GM19467 (cell line): ENCODE results near the gene ACVR2A.

Experiments
- ATAC-seq: cut with Tn5 transposase; IDR thresholded peaks from one replicate; pipeline ENCODE4 v1.9.1; 2021; ENCODE audit warnings: mild to moderate bottlenecking, moderate library complexity; ENCODE audit not compliant: unreplicated experiment

ACVR2A gene

DNA sequence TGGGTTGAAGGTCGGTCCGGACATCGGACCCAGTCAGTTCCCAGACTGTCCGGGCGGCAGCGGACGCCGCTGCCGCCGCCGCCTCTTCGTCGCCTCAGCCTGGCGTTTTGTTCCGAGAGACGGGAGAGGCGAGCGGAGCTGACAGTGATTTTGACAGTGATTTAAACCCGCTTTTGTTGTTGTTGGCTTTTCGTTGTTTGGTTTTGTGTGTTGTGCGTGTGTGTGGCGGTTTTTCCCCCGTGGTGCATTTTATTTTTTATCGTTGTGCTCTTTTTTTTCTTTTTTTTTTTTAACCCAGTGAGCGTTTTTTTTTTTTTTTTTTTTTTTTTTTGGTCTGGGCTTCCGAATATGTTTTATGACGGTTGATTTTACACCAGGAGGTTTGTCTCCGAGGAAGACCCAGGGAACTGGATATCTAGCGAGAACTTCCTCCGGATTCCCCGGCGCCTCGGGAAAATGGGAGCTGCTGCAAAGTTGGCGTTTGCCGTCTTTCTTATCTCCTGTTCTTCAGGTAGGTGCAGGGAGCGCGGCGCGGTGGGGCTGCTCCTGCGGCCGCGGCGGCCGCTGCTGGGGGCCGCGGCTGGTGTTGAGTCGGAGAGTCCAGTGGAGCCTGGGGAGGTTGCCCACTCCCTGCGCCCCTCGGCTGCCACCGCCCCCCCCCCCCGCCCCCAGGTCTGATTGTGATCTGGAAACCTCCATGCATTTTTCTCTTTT lies at the start of gene ACVR2A:
Gene ACVR2A (plus strand): TSS at position 333 of the 714 bp plus-strand sequence. CDS start 124 bp downstream, at position 457.
- peak; percentile 31 for ATAC-seq

DNA sequence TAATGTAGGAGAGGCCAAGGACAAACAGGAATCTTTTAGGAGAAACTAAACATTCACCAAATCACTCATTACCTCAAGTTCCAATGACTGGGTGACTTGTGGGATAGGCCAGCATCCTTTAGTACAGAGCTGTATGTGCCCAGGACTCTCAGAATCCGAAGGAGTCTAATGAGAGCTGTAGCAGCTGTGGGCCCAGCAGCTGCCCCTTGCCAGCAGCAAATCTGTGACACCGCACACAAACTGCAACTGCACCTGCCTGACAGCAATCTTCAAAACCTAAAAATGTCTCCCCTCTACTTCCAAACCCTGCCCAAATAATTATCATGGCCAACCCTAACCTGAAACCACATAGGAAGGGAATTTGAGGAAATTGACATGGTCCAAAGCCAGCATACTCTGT lies 44.5 kb upstream of the ACVR2A start:
- ATAC-seq = no peak

DNA sequence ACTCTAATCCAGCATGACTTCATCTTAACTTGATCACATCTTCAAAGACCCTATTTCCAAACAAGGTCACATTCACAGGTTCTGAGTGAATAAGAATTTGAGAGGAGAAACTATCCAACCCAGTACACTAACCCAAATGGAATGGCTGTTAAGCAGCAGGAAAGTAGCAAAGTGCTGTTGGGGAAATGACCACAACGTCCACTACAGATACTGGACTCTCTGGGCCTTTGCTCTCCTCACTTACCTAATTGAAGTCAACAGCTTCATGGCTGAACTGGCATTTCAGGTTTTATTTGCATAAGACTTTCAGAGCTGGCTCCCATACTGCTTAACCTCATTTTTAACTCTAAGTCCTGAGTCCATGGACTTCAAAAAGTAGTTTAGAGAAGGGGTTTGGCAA lies 38.0 kb upstream of the ACVR2A start:
- no peak for ATAC-seq

DNA sequence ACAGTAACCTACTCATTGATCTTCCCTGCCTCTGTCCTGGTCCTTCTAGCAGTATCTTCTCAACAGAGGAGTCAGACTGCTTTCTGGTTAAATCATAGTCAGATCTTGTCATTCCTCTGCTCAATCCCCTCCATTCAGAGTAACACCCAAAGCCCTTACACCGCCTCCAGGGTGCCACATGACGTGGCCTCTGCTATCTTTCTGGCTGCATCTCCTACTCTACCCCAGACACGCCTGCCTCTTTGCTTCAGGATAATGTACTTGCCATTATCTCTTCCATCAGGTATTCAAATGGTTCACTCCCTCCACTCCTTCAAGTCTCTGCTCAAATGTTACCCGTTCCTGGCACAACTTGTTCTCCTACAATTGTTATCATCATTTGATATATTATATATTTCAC lies 36.3 kb upstream of the ACVR2A start:
- no peak for ATAC-seq

DNA sequence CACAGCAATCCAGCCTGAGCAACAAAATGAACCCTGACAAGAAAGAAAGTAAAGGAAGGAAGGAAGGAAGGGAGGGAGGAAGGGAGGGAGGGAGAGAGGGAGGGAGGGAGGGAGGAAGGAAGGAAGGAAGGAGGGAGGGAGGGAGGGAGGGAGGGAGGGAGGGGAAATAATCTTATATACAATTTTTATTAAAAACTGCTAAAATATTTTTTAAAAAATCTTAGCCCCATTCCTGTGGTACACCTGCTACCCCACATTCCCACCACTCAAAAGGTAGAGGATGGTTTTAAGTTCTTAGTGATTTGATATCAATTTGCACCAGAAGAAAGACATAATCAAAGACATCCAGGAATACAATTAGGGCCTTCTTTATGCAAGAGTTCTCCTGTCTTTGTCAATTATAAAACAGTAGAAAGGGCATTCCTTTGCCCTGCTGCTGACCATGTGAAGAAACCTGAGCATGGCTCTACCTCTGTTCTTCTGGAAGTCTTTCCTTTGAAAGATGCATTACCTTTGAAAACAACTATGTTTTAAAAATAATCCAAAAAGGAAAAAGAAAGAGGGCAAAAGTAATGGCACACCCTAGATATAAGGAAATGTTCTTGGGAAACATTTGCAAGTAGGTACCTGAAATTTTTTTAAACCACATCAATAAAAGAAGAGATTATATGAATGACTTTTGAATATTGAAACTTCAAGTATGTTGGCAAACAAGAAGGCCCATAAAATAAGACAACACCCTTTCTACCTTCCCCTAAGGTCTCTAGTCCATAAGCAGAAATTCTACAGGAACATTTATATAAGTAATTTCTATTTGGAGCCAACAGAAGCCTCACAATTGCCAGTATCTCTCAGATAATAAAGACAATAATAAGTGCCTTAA lies 33.7 kb upstream of the ACVR2A start:
- ATAC-seq = no peak

DNA sequence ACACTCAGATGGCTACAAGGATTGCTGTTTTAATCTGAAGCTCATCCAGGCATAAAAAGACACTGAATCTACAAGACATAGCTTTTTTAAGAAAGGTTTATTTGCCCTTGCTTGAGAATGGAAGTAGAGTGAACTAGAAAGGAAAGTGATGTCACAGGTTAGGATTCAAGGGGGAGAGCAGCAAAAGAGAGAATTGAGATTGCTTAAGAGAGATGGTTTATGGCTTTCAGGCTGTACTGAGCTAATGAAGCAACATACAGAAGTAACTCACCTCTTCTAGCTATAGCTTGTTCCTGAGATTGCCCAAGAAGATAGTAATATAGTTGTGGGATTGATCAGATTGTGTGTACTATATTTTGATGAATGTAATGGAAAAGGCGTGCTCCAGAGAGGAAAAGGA lies 26.1 kb upstream of the ACVR2A start:
- no peak for ATAC-seq

DNA sequence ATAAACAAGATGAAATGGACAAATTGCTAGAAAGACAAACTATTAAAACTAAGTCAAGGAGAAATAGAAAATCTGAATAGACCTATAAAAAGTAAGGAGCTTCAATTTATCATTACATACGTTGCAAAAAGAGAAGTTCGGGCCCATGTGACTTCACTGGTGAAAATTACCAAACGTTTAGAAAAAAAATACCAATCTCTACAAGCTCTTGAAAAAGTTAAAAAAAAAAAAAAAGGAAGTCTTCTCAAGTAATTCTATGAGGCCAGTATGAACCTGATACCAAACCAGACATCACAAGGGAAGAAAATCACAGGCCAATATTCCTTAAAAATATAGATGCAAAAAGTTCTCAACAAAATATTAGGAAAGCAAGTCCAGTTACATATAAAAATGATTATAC lies 20.2 kb upstream of the ACVR2A start:
- ATAC-seq = no peak

DNA sequence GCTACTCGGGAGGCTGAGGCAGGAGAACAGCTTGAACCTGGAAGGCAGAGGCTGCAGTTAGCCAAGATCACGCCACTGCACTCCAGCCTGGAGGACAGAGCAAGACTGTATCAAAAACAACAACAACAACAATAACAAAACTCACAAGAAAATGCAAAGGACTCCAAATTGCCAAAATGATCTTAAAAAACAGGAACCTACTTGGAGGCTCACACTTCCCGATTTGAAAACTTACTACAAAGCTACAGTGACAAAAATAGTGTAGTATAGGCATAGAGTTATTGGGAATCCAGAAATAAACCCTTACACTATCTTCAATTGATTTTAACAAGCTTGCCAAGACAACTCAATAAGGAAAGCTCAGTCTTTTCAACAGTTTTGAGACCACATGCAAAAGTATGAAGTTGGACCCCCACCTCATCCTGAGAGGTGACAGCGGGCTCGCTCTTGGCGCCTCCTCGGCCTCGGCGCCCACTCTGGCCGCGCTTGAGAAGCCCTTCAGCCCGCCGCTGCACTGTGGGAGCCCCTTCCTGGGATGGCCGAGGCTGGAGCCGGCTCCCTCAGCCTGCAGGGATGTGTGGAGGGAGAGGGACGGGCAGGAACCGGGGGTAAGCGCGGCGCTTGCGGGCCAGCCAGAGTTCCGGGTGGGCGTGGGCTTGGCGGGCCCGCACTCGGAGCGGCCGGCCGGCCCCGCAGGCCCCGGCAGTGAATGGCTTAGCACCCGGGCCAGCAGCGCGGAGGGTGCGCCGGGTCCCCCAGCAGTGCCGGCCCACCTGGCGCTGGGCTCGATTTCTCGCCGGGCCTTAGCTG lies 18.3 kb upstream of the ACVR2A start:
- no peak for ATAC-seq

DNA sequence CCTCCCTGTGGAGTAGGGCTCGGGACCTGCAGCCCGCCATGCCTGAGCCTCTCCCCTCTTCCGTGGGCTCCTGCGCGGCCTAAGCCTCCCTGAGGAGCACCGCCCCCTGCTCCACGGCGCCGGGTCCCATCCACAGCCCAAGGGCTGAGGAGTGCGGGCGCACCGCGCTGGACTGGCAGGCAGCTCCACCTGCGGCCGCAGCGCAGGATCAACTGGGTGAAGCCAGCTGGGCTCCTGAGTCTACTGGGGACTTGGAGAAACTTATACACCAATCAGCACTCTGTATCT lies 17.8 kb upstream of the ACVR2A start:
- no peak for ATAC-seq

DNA sequence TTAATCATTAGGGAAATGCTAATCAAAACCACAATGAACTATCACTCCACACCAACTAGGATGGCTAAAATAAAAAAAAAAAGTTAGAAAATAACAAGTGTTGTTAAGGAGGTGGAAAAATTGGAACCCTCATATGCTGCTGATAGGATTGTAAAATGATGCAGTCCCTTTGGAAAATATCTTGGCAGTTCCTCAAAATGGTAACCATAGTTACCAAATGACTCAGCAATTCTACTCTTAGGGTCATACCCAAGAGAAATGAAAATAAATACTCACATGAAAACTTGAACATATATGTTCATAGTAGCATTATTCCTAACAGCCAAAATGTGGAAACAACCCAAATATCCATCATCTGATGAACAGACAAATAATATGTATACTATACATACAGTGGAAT lies 15.7 kb upstream of the ACVR2A start:
- ATAC-seq = no peak

DNA sequence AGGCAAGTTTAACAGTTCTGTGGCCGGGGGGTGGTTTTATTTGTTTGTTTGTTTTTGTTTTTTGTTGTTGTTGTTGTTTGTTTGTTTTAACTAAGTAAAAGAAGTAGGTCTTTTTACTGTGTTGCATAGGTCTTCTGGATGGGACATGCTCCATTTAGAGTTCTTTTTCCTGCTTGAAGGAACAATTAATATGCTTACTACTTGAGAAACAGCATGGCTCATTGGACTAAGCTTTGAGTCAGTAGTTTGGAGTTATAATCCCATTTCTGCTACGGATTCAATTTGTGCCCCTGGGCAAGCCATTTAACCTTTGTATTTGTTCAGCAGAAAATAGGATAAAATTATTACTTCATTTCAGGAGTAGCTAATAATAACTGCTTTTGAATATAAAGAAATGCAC lies 8.7 kb upstream of the ACVR2A start:
- no peak for ATAC-seq

DNA sequence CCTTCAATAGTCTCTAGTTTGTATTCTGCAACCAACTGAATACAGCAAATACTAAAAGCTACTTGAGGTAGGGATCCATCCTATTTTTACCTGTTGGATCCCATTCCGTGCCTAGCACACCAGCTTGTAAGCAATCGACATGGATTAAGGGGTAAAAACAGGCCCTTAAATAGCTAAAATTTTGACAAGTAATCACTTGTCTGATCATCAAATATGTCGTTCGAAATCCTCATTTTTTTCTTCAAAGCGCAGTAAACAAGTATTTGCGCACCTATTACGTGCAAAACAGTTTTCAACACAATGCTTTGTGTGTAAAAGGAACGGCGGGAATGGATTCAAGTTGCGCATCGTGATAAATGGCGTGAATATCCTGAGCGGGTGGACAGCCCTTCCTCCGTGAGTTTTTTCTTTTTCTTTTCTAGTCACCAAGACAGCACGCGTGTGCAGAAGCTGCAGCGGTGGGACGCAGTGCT lies 1.4 kb upstream of the ACVR2A start:
- no peak for ATAC-seq

DNA sequence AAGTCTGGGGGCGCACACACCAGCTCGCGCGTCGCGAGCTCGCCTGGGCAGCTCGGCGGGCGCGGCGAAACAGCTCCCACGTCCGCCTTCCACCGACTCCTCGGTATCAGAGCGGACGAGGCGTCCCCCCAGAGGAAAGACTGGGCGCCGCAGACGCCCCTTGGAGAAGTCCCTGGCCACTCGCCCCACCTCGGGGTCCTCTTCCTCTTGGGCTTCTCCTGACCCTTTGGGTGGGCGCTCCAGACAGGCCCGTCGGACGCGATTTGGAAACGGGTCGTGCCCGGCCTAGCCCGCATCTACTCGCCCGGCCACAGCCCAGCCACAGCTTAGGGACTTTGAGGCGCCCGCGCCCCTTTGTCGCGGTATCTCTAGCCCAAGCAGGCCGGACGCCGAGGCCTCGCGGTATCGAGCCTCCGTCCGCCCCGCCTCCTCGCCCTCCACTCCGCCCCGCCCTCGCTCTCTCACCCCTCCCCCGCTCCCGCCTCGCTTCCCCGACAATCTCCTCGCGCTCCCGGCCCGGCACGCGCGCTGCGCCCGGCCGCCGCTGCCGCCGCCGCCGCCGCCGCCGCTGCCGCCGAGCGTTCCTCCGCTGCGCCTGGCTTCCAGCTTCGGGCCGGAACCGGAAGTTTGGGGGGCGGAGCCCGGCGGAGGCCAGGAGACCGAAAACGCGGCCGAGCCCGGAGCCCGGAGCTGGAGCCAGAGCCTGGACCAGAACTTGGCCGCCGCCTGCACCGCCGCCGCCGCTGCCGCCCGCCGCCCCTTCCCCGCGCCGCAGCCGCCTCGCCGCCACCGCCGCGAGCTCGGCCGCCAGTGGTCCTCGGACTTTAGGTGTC lies 749 bp upstream of the ACVR2A start:
- peak; percentile 89 for ATAC-seq

DNA sequence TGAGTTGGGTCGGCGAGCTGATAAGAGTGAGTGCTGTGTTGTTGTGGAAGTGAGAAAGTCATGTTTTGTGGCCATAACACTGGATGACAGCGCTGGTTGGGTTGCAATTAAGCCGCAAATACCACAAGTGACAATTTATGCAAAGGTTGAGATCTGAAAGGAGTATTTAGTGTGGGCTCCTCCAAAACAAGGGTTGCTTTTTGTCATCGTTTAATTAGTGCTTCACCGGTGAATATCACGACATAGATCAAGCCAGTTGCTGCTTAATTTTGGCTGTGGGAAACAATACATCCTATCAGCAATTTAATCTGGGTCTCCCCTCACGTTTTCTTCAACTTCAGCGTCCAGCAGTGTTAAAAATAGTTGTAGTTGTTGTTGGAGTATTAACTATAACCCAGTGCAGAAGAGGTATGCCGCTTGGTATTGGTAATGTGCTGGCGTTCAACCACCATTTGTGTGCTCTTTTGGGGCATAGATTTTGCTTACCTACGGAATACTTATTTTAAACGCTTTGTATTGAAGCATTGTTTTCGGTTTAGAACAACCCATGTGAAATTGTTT lies 662 bp downstream of the ACVR2A start:
- ATAC-seq = peak; percentile 48

DNA sequence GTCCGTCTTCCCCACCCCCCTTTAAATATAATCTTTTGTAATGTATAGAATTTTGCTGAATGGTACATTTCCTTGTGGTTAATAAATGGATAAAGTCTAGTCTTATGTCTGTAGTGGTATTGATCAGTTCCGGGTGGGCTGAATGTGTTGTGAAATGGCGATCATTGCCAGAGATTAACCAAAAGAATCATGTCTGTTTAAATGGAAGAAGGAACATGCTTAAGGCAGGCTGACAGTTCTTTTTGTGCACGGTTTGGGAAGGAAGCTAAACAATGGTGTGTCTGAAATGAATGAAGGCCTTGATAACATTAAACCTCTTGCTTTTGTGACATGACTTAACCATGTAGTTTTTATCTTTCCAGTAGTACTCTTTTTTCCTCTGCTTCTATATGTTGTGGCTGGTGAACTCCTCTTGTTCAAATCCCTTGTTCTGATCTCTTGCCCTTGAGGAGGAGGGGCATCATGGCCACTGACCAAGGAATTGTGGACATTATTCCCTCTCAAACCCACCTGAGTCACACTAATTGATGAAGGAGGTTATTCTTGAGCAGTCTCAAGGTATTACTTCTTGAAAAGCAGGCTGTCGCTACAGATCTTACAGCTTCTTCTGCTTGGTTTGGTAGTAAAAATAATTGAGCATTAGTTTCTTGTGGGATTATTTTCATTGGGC lies 1.7 kb downstream of the ACVR2A start:
- ATAC-seq = no peak

DNA sequence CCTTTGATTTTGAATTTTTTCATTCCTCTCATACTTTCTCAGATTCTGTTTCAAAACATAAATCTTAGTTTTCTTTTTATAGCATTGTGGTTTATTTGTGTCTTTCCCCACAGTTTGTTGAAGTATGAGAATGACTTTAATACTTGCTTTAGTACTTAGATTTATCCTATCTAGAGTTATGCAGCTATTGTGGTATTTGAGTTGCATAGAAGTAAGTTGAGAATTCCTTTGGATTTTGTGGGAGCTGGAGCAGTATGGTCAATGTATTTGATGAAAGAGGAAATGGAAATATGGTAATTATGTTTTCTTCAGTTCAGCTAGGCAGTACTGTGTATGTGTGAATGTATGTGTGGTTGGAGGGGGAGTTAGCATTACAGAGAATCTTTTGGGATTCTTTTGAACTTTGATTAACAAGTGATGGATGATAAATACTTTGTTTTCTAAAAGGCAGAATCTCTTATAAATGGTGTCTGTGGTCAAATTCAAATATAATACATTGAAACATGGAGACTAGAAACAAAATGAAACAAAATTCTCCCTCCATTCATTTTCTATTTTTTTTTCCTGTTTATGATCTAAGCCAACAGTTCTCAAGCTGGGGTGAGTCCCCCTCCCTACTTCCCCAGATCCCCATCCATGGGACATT lies 3.0 kb downstream of the ACVR2A start:
- no peak for ATAC-seq

DNA sequence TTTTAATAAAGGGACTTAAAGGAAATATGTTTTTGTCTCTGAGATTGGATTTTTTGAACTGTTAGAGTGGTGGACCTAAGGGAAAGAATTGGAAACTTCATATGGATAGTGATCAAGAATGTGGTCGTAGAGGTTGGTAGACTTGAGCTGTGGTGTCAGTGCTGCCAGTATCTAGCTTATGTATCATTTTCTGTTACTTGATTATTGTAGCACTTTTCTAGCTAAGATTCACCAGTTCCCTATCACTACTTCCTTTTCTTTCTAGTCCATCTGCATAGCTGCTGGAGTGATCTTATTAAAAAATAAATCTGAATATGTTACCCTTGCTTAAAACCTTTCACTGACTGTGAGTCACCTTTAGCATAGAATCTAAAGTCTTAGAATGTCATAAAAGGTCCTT lies 6.0 kb downstream of the ACVR2A start:
- no peak for ATAC-seq

DNA sequence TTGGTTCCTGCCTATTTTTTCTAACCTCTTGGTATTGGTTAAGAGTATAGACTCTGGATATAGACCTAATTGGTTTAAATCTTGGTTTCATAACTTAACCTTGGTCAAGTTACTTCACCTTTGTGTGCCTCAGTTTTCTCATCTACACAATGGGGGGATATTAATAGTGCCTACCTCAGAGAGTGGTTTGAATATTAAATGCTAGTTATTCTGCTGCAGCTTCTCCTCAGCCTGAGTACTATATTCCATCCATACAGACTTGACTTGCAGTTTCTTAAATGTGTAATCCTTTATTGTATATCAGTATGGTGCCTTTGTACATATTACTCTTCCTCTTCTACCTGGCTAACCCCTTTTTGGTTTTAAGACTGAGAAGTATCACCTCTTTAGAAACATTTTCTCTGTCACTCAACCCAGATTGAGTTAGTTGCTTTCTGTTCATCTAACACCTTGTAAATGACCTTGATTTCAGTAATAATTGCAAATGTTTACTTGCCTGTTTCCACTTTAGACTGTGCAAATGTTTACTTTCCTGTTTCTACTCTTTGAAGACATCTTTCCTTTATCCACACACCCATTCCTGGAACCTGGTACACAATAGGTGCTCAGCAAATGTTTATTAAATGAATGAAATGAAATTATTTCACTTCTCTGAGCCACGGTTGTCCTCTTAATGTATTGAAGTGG lies 6.6 kb downstream of the ACVR2A start:
- no peak for ATAC-seq
